ENCODE measurements around the gene NUCKS1.
A peak's percentile ranks its signal among the peaks of the same experiment; 100 is the strongest.

The NUCKS1 gene

GRCh38 chr1:205699416-205699815 lies 50.6 kb downstream of the NUCKS1 start:
- no peak for DNase-seq (ENCODE audit: low read depth)

- no peak for DNase-seq (ENCODE audit: low read depth)
Observed at GRCh38 chr1:205698921-205699320, 51.1 kb downstream of the NUCKS1 start.

GRCh38 chr1:205693421-205693991 lies 56.5 kb downstream of the NUCKS1 start:
- no peak for DNase-seq (ENCODE audit: low read depth)

DNA sequence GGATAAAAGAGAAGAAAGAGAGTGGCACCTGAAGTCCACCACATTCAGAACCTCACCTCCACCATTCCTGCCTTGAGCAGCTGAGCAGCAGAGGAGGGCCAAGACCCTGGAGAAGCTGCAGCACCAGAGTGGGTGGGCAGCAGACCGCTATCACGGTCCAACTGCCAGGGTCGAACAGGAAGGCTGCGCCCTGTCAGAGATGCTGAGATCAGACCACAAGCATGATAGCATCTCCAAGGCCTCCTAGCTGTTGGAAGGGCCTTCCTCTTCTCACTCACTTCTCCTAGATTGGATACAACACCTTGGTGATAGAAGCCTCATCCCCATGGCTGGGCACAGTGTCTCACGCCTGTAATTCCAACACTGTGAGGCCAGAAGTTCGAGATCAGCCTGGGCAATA lies 57.6 kb downstream of the NUCKS1 start:
- no peak for DNase-seq (ENCODE audit: low read depth)

DNA sequence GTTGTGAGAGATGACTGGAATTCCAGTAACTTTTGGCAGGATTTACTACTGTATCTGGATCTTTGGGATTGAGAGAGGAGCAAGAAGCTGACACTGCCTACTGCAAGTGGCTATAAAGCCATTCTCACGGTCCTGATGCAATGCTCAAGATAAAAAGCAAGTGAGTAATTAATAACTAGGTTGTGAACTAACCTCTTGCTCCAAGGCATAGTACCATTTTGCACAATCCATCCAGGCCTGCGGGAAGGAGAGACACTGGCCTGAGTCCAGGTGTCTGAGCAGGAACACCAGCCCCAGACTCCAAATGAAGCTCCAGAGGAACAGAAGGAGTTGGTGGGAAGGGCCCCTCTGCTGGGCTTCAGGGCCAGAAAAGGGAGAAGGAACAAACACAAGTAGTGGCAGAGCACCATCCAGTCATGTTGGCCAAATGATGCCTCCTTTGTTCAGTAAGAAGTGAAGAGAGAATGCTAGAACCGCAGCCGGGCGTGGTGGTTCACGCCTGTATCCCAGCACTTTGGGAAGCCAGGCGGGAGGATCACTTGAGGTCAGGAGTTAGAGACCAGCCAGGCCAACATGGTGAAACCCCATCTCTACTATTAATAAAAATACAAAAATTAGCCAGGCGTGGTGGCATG lies 59.7 kb downstream of the NUCKS1 start:
- no peak for DNase-seq (ENCODE audit: low read depth)

DNA sequence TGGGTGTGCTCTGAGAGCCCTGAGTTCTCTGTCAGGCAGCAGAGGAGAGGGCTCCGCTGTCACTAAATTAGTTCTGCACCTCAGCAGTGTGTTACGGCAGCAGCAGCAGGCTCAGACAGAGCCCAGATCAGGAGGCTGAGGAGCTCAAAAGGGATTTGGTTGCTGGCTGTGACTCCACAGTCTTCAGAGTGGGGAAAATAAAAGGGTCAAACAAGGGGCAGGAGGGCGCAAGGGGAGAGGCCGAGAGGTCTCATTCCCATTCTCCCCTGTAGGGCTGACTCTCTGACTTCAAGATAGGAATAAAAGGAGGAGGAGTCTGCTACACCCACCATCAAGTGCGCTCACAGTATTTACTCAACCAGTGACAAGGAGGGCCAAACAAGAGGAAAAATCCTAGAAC lies 60.5 kb downstream of the NUCKS1 start:
- DNase-seq (ENCODE audit: low read depth), result no peak

DNA sequence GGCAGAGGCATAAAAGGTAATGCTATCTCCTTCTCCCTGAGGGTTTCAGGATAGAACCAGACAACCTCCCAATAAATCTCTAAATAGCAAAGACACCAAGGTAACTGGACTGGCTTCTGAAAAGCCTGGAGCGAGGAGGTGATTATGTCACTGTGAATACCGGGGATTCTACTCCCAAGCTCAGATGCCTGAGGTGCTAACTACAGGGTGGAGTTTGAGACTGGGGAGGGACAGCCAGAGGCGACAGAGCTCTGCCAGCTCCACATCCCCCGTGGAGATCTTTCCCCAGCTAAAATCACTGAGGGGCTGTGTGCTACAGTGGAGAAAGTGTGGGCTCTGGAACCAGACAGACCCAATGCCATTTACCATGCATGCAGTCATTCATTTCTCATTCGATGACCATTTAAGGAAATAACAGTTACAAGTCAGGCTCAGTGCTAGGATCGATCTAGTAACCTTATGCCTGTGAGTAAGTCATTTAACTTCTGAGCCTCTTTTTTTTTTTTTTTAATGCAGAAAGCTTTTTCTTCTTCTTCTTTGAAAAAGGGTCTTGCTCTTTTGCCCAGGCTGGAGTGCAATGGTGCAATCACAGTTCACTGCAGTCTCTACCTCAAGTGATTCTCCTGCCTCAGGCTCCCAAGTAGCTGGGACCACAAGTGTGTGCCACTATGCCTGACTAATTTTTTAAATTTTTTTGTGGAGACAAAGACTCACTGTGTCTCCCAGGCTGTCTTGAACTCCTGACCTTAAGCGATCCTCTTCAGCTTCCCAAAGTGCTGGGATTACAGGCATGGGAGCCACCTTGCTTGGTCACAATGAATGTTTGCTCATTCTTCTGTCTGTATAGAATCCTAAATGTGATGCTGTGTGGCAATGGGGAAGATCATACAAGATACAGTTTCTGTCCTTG lies 61.6 kb downstream of the NUCKS1 start:
- DNase-seq (ENCODE audit: low read depth), result no peak

- DNase-seq (ENCODE audit: low read depth), result no peak
Observed at GRCh38 chr1:205687242-205687641, 62.7 kb downstream of the NUCKS1 start.

- no peak for DNase-seq (ENCODE audit: low read depth)
Observed at GRCh38 chr1:205681364-205681763, 68.6 kb downstream of the NUCKS1 start.

DNA sequence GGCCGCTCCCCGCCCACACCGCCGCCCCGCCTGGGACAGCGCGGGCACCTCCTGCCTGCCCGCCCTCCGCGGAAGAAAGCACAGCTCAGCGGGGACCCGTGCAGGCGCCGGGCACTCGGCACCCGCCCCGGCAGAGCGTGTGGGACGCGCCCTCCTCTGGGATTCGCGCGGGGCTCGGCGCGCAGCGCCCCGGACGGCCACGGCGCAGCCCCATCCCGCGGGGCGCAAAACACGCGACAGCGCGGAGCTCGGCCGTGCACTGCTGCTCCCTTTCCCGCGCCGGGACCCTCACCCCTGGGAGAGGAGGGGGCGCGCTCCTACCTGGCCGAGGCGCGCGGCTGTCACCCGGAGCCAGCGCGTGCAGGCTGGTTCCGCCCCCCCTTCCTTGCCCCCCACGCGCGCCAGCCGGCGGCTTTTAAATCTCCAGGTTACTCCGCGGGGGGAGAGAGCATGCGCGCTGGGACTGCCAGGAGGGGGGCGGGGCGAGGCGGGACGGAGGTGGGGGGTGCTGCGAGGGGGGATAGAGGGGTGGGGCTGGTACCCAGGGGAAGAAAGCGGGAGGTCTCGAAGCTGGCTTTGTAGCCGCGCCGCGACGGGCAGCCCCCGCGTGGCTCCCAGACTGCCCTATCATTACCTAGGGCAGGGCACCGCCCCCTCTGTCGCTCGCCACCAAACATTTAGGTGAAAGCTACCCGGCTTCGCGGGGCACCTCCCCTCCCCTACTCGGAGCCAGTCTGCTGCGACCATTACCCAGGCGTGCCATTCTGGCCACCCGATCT lies 69.7 kb downstream of the NUCKS1 start, which contains the start of gene SLC45A3:
SLC45A3 (minus strand) TSS at position 437 of the 779 bp plus-strand sequence. CDS start 15,853 bp downstream, outside the sequence.
- peak; percentile 3 for DNase-seq (ENCODE audit: low read depth)

GRCh38 chr1:205678286-205679111 lies 71.5 kb downstream of the NUCKS1 start:
- no peak for DNase-seq (ENCODE audit: low read depth)

GRCh38 chr1:205677167-205677566 lies 72.8 kb downstream of the NUCKS1 start:
- DNase-seq (ENCODE audit: low read depth), result no peak

GRCh38 chr1:205676597-205676996 lies 73.4 kb downstream of the NUCKS1 start:
- DNase-seq (ENCODE audit: low read depth), result no peak

DNA sequence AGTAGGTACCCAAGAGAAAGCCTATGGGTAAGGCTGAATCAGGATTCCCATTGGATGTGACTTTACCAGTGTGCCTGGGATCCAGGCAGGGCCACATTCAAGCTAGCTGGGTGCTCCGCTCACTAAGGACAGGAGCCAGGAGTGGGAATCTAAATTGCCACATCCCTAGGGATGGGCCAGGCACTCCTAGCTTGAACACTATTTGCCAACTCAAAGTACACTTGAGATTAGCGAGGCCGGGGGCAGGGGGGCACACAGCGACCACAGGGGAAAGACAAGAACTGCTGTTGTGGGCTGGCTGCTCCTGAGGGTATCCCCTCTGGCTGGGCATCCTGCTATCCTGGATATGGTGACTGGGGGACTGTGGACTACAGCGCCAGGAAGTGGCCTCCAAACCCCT lies 74.0 kb downstream of the NUCKS1 start:
- no peak for DNase-seq (ENCODE audit: low read depth)

DNA sequence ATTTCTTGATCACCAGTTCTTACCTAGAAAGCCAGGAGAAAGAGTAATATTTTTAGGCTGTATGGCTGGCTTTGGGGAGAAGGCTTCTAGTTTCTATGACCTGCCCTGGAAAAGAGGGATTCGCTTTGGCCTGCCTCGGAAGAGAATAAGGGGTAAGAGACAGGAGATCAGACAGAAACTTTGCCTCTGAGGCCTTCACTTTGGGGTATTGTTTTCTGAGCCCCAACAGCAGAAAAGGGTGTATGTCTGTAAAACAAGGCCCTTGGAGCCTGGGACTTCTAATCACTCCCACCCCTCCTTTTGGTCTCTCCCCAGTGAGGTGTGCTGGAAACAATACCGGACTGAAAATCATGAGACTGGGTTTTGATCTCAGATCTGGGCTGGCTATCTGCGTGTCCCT lies 74.7 kb downstream of the NUCKS1 start:
- no peak for DNase-seq (ENCODE audit: low read depth)

- no peak for DNase-seq (ENCODE audit: low read depth)
Observed at GRCh38 chr1:205672970-205673369, 77.0 kb downstream of the NUCKS1 start.

GRCh38 chr1:205672395-205672889 lies 77.5 kb downstream of the NUCKS1 start:
- no peak for DNase-seq (ENCODE audit: low read depth)

DNA sequence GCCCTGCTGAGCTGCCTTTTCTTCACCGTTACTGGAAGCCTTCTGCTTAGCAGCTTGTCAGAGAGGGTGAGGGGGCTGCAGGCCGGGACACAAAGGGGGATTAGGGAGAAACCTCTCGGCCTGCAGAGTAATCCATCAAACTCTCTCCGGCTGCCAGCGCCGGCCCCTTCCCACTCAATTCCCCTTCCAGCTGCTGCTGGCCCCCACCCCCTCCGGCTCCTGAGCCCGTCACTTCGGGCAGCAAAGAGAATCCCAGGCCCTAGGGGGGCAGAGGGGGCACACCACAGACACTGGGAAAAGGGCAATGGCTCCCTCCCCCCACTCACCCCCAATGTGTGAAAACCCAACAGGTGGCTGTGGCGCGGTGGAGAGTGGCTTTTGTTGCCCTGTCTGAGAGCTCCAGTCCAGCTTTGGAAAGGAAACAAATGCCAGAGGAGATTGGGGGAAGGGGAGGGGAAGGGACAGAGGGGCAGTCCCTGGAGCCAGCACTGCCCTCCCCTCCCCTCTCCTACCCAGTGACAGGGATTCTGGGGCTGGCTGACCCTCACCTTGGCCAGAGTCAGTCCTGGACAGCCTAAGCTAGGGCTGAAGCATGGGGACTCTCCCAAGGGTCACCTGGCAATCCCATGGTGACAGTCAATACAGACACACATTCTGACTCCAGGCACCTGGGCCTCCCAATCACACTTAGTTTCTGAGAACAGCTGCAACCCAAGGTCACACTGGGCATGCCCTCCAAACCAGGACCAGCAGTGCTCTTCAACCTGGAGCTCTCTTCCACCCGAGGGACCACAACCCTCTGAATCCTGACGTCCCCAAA lies 79.2 kb downstream of the NUCKS1 start:
- no peak for DNase-seq (ENCODE audit: low read depth)

DNA sequence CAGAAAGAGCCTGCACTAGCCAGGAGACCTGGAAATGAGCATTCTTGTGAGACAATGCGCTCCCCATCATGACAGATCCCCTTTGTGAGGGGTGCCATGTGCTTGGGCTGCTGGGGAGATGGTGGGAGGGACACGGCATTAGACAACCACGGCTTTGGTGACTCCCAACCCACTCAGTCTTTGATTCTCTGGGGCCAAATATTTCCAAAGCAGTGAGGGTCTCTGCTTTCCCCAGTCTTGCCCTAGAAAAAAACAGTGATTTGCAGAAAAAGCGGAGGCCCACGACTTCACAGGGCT lies 79.9 kb downstream of the NUCKS1 start:
- DNase-seq (ENCODE audit: low read depth), result no peak

DNA sequence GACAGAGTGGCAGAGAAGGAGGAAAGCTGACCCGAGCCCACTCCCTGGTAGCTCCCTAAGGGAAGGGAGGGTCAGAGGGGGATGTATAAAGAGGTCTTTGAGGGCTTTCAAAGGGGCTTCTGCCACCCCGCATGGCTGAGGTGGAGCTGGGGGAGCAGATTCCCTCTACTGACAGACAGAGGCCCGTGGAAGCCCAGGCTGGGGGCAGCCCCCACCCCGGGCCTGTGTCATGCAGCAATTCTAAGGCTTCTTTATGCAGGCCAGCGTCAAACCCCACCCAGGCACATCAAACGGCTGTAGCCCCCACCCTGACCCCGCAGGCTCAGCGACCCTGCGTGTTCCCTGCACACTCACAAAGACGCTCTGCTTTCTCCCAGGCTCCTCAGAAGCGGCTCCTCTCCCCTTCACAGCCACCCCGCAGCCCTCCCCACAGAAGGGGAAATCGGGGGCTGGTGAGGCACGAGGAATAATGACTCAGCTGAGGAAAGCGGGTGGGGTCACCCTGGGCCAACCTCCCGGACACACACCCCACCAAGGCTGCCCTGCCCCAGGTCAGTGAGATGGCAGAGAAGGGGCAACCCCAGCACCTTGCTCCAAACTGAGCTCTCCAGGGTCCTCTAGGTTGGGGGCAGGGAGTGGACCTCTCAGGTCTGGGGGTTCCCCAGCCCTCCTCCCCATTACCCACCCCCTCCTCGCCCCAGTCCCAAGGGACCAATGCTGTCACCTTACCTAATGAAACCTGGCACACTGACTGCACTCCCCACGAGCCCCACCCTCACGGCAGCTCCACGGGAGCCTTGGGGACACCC lies 80.4 kb downstream of the NUCKS1 start:
- DNase-seq (ENCODE audit: low read depth), result no peak
